ENCODE measurements around the gene HADHB.
"Not testable (repeated sequence)": the region's sequence is repeated elsewhere in the genome, so short reads cannot be mapped to it uniquely, and the experiment has no call there.

HADHB gene

GRCh38 chr2:26245810-26246209 is 1.1 kb downstream of the HADHB start:
- DNase-seq, result no peak

- no peak for DNase-seq
Observed at GRCh38 chr2:26246818-26247217, 2.1 kb downstream of the HADHB start.

- no peak for DNase-seq
Observed at GRCh38 chr2:26249625-26250024, 4.9 kb downstream of the HADHB start.

- no peak for DNase-seq
Observed at GRCh38 chr2:26251893-26252292, 7.2 kb downstream of the HADHB start.

- no peak for DNase-seq
Observed at GRCh38 chr2:26255759-26256384, 11.1 kb downstream of the HADHB start.

- DNase-seq, result not testable (repeated sequence)
Observed at GRCh38 chr2:26258836-26259235, 14.1 kb downstream of the HADHB start.

GRCh38 chr2:26268213-26268612 is 23.5 kb downstream of the HADHB start:
- DNase-seq, result no peak

GRCh38 chr2:26268670-26269385 is 24.1 kb downstream of the HADHB start:
- DNase-seq, result not testable (repeated sequence)

GRCh38 chr2:26269571-26270158 is 24.9 kb downstream of the HADHB start:
- no peak for DNase-seq

GRCh38 chr2:26270373-26270772 is 25.6 kb downstream of the HADHB start:
- DNase-seq, result no peak

- no peak for DNase-seq
Observed at GRCh38 chr2:26273501-26273900, 28.8 kb downstream of the HADHB start.

- DNase-seq, result no peak
Observed at GRCh38 chr2:26274058-26274613, 29.4 kb downstream of the HADHB start.

GRCh38 chr2:26276484-26277227 is 31.9 kb downstream of the HADHB start:
- DNase-seq, result no peak

GRCh38 chr2:26279886-26280285 is 35.1 kb downstream of the HADHB start:
- DNase-seq, result no peak

GRCh38 chr2:26281226-26281625 is 36.5 kb downstream of the HADHB start:
- DNase-seq, result no peak

- DNase-seq, result no peak
Observed at GRCh38 chr2:26283606-26284005, 38.9 kb downstream of the HADHB start.

- no peak for DNase-seq
Observed at GRCh38 chr2:26284132-26284531, 39.4 kb downstream of the HADHB start.

- DNase-seq, result no peak
Observed at GRCh38 chr2:26285931-26286330, 41.2 kb downstream of the HADHB start.

- no peak for DNase-seq
Observed at GRCh38 chr2:26290001-26290400, 45.3 kb downstream of the HADHB start.

GRCh38 chr2:26292646-26293045 is 47.9 kb downstream of the HADHB start:
- DNase-seq, result no peak

- no peak for DNase-seq
Observed at GRCh38 chr2:26295511-26295910, 50.8 kb downstream of the HADHB start.

- DNase-seq, result no peak
Observed at GRCh38 chr2:26297061-26297460, 52.3 kb downstream of the HADHB start.

- no peak for DNase-seq
Observed at GRCh38 chr2:26298286-26298637, 53.5 kb downstream of the HADHB start.

Data from T1000 (cell line).